HUDEP-2 (cell line): ENCODE data around the gene MAPRE3.
A peak's percentile ranks its signal among the peaks of the same experiment; 100 is the strongest.

ENCODE experiments used
- DNase-seq, 76 experiments: peaks; one replicate each; lab custom pipeline; 2025; ENCODE audit not compliant: unreplicated experiment in 76 of 76; lab: John Stamatoyannopoulos, UW

The MAPRE3 gene

GRCh38 chr2:27007416-27008374, 37.3 kb downstream of the MAPRE3 start:
- DNase-seq, result peak in 23 of 76 experiments; percentile 5 to 59 (median 26)

- no peak for DNase-seq
These were observed 38.2 kb downstream of the MAPRE3 start for GRCh38 chr2:27008678-27009077.

- no peak for DNase-seq
These were observed 38.6 kb downstream of the MAPRE3 start for GRCh38 chr2:27009083-27009482.

- DNase-seq, result no peak
These were observed 39.3 kb downstream of the MAPRE3 start for GRCh38 chr2:27009716-27010115.

GRCh38 chr2:27010139-27010538, 39.7 kb downstream of the MAPRE3 start:
- DNase-seq, result peak in 4 of 76 experiments; percentile 6 to 34 (median 13)

GRCh38 chr2:27013738-27014137, 43.3 kb downstream of the MAPRE3 start:
- DNase-seq, result no peak

GRCh38 chr2:27014771-27015433, 44.5 kb downstream of the MAPRE3 start:
- no peak for DNase-seq

- peak in 53 of 76 experiments; percentile 5 to 66 (median 39) for DNase-seq
These were observed 46.4 kb downstream of the MAPRE3 start for GRCh38 chr2:27016801-27017325.

GRCh38 chr2:27018142-27018541, 47.7 kb downstream of the MAPRE3 start:
- no peak for DNase-seq

GRCh38 chr2:27019459-27019858, 49.0 kb downstream of the MAPRE3 start:
- DNase-seq, result no peak

- DNase-seq, result peak in 68 of 76 experiments; percentile 6 to 81 (median 54)
These were observed 49.8 kb downstream of the MAPRE3 start for GRCh38 chr2:27019931-27020855.

- peak in 4 of 76 experiments; percentile 5 to 35 (median 13) for DNase-seq
These were observed 51.0 kb downstream of the MAPRE3 start for GRCh38 chr2:27021253-27022049.

GRCh38 chr2:27023740-27024139, 53.3 kb downstream of the MAPRE3 start:
- DNase-seq, result no peak

- DNase-seq, result peak in 43 of 76 experiments; percentile 10 to 70 (median 27)
These were observed 53.8 kb downstream of the MAPRE3 start for GRCh38 chr2:27024188-27024587.

GRCh38 chr2:27024812-27025211, 54.4 kb downstream of the MAPRE3 start:
- no peak for DNase-seq

GRCh38 chr2:27025281-27025800, 54.9 kb downstream of the MAPRE3 start:
- no peak for DNase-seq

GRCh38 chr2:27025861-27026851, 55.7 kb downstream of the MAPRE3 start:
- DNase-seq, result no peak

GRCh38 chr2:27027211-27027651, 56.8 kb downstream of the MAPRE3 start:
- peak in 30 of 76 experiments; percentile 12 to 69 (median 30) for DNase-seq
